ENCODE data around the gene RETREG1. TPM values are rescaled to one million over a fixed set of nuclear protein-coding genes. Genes with fewer than 3 reads are reported as not detected.
"Not testable (repeated sequence)": the region's sequence is repeated elsewhere in the genome, so short reads cannot be mapped to it uniquely, and the experiment has no call there.

Gene RETREG1
- 10 to 100 TPM in 1 of 2 donors, 1 to 10 TPM in 1; 7.4 to 26.5 TPM for total RNA-seq

- Mint-ChIP-seq H3K36me3 (peaks cover 9 to 16% of the 10 kb centered on the region in 2 donors), H3K27ac (peak within 1 kb of the TSS in 1 of 2 donors; percentile 95), H3K9me3 (no peaks in the 10 kb centered on the region)
- peak; percentile 80 to 89 for ATAC-seq
- DNase-seq (ENCODE audit: low spot score in 2 of 2), result peak; percentile 80 to 82
These were observed at the start of gene RETREG1 for GRCh38 chr5:16616536-16617273. Gene RETREG1, minus strand, starts transcription at chr5:16616997. Its CDS starts 26 bp downstream, at chr5:16616971.

- ATAC-seq, result peak in 1 of 2 donors; percentile 37
- H3K27ac Mint-ChIP-seq, result no peak overlapping the region
- H3K36me3 Mint-ChIP-seq, result no peaks in the 10 kb centered on the region
- H3K9me3 Mint-ChIP-seq, result no peaks in the 10 kb centered on the region
- DNase-seq (ENCODE audit: low spot score in 2 of 2), result no peak
These were observed 49.5 kb upstream of the RETREG1 start for GRCh38 chr5:16666130-16666882.

- Mint-ChIP-seq H3K36me3 (no peaks in the 10 kb centered on the region), H3K27ac (no peak overlapping the region), H3K9me3 (no peaks in the 10 kb centered on the region)
- DNase-seq (ENCODE audit: low spot score in 2 of 2) (no peak), ATAC-seq (no peak)
These were observed 48.8 kb upstream of the RETREG1 start for GRCh38 chr5:16665601-16666000.

- Mint-ChIP-seq H3K27ac (no peak overlapping the region), H3K36me3 (no peaks in the 10 kb centered on the region), H3K9me3 (peaks cover 0 to 5% of the 10 kb centered on the region in 2 donors)
- DNase-seq (ENCODE audit: low spot score in 2 of 2), result no peak
- no peak for ATAC-seq
These were observed 47.6 kb upstream of the RETREG1 start for GRCh38 chr5:16664368-16664767.

GRCh38 chr5:16663840-16664239, 47.0 kb upstream of the RETREG1 start:
- ATAC-seq, result no peak
- peaks cover 0 to 5% of the 10 kb centered on the region in 2 donors for H3K9me3 Mint-ChIP-seq
- DNase-seq (ENCODE audit: low spot score in 2 of 2), result no peak
- H3K36me3 Mint-ChIP-seq, result no peaks in the 10 kb centered on the region
- no peak overlapping the region for H3K27ac Mint-ChIP-seq

- Mint-ChIP-seq H3K36me3 (peaks cover 0 to 5% of the 10 kb centered on the region in 2 donors), H3K9me3 (peaks cover 0 to 5% of the 10 kb centered on the region in 2 donors), H3K27ac (no peak overlapping the region)
- no peak for ATAC-seq
- DNase-seq (ENCODE audit: low spot score in 2 of 2), result no peak
These were observed 44.9 kb upstream of the RETREG1 start for GRCh38 chr5:16661713-16662112.

GRCh38 chr5:16660982-16661381, 44.2 kb upstream of the RETREG1 start:
- Mint-ChIP-seq H3K27ac (no peak overlapping the region), H3K36me3 (peaks cover 0 to 5% of the 10 kb centered on the region in 2 donors), H3K9me3 (peaks cover 0 to 5% of the 10 kb centered on the region in 2 donors)
- ATAC-seq (no peak), DNase-seq (ENCODE audit: low spot score in 2 of 2) (no peak)

GRCh38 chr5:16659536-16659935, 42.7 kb upstream of the RETREG1 start:
- peaks cover 0 to 12% of the 10 kb centered on the region in 2 donors for H3K36me3 Mint-ChIP-seq
- no peak for ATAC-seq
- no peak for DNase-seq (ENCODE audit: low spot score in 2 of 2)
- H3K9me3 Mint-ChIP-seq, result peaks cover 3 to 5% of the 10 kb centered on the region in 2 donors
- H3K27ac Mint-ChIP-seq, result no peak overlapping the region

GRCh38 chr5:16656561-16657191, 39.9 kb upstream of the RETREG1 start:
- no peak overlapping the region for H3K27ac Mint-ChIP-seq
- peaks cover 5% of the 10 kb centered on the region in 2 donors for H3K9me3 Mint-ChIP-seq
- DNase-seq (ENCODE audit: low spot score in 2 of 2) (no peak), ATAC-seq (no peak)
- peaks cover 0 to 16% of the 10 kb centered on the region in 2 donors for H3K36me3 Mint-ChIP-seq

GRCh38 chr5:16654647-16655334, 38.0 kb upstream of the RETREG1 start:
- peaks cover 0 to 16% of the 10 kb centered on the region in 2 donors for H3K36me3 Mint-ChIP-seq
- ATAC-seq (peak; percentile 82 to 83), DNase-seq (ENCODE audit: low spot score in 2 of 2) (no peak)

GRCh38 chr5:16648739-16649138, 31.9 kb upstream of the RETREG1 start:
- ATAC-seq; H3K27ac Mint-ChIP-seq; DNase-seq (ENCODE audit: low spot score in 2 of 2): not testable (repeated sequence)
- Mint-ChIP-seq H3K36me3 (peaks cover 0 to 16% of the 10 kb centered on the region in 2 donors), H3K9me3 (peaks cover 13 to 14% of the 10 kb centered on the region in 2 donors)

More at GRCh38 chr5:16654647-16655334, 38.0 kb upstream of the RETREG1 start:
- H3K9me3 Mint-ChIP-seq, result peaks cover 0 to 5% of the 10 kb centered on the region in 2 donors
- H3K27ac Mint-ChIP-seq, result no peak overlapping the region

- H3K36me3 Mint-ChIP-seq, result peaks cover 0 to 16% of the 10 kb centered on the region in 2 donors
- peak overlapping the region in 1 of 2 donors; percentile 47 for H3K27ac Mint-ChIP-seq
- DNase-seq (ENCODE audit: low spot score in 2 of 2) (no peak), ATAC-seq (no peak)
- H3K9me3 Mint-ChIP-seq, result peaks cover 13 to 14% of the 10 kb centered on the region in 2 donors
These were observed 27.6 kb upstream of the RETREG1 start for GRCh38 chr5:16644301-16644889.

GRCh38 chr5:16642867-16643266, 26.1 kb upstream of the RETREG1 start:
- H3K9me3 Mint-ChIP-seq, result peaks cover 12 to 14% of the 10 kb centered on the region in 2 donors
- DNase-seq (ENCODE audit: low spot score in 2 of 2) (no peak), ATAC-seq (no peak)
- peaks cover 0 to 10% of the 10 kb centered on the region in 2 donors for H3K36me3 Mint-ChIP-seq
- H3K27ac Mint-ChIP-seq, result no peak overlapping the region

GRCh38 chr5:16639206-16639605, 22.4 kb upstream of the RETREG1 start:
- no peak for DNase-seq (ENCODE audit: low spot score in 2 of 2)
- Mint-ChIP-seq H3K27ac (no peak overlapping the region), H3K9me3 (peaks cover 0 to 10% of the 10 kb centered on the region in 2 donors), H3K36me3 (peaks cover 5 to 6% of the 10 kb centered on the region in 2 donors)
- no peak for ATAC-seq

- ATAC-seq (no peak), DNase-seq (ENCODE audit: low spot score in 2 of 2) (no peak)
- Mint-ChIP-seq H3K36me3 (no peaks in the 10 kb centered on the region), H3K9me3 (peaks cover 6% of the 10 kb centered on the region in 2 donors), H3K27ac (no peak overlapping the region)
These were observed 11.6 kb upstream of the RETREG1 start for GRCh38 chr5:16628376-16628775.

- ATAC-seq (peak; percentile 91 to 94), DNase-seq (ENCODE audit: low spot score in 2 of 2) (peak in 1 of 2 donors; percentile 32)
- peaks cover 6% of the 10 kb centered on the region in 2 donors for H3K9me3 Mint-ChIP-seq
- no peaks in the 10 kb centered on the region for H3K36me3 Mint-ChIP-seq
- H3K27ac Mint-ChIP-seq, result peak overlapping the region; percentile 36 to 73
These were observed 10.0 kb upstream of the RETREG1 start for GRCh38 chr5:16626696-16627264.
